PC-9 (cell line): Measurements from ENCODE around the gene FCHSD1.

ENCODE experiments used
- CTCF ChIP-seq: fragments of 200-600 bp; sonication (generic); conservative IDR thresholded peaks from 2 replicates; pipeline ENCODE4 v1.6.1; 2017; ENCODE audit warnings: mixed run types, antibody characterized with exemption, mild to moderate bottlenecking, moderate library complexity
- EZH2 ChIP-seq: fragments of 200-600 bp; sonication (generic); IDR thresholded peaks from 2 replicates; pipeline ENCODE4 v1.8.0; 2017; ENCODE audit warnings: antibody characterized with exemption, low read depth

DNA sequence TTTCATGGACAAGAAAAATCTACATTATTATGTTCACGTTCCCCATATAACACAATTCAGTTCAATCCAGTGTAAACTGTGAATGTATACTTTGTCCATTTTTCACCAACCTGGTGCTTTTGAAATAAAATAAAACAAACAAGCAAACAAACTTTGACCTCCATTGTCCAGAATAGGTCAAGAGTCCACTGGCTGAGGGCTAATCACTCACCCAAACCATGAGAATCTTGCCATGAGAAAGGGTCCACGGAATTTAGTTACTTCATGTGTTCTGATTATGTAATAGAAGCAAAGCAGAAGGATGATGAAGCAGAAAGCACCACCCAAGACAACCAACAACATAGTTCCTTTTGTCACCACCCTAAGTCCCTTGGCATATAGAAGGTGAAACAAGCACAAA, 61.1 kb downstream of the FCHSD1 start:
- no peak for TF ChIP-seq EZH2
- no peak for TF ChIP-seq CTCF
